ENCODE results near the gene APOBEC2. TPM values are rescaled to one million over a fixed set of nuclear protein-coding genes. Genes with fewer than 3 reads are reported as not detected.

The APOBEC2 gene
- total and polyA plus RNA-seq, 2 of the 4 experiments (the other 2 are of a cell fraction): not detected

GRCh38 chr6:41072836-41073202, 19.8 kb downstream of the APOBEC2 start, which contains the start of gene NFYA:
NFYA (plus strand) TSS chr6:41072974; CDS start chr6:41079090, 6,116 bp downstream.
- Histone ChIP-seq H3K23ac (ENCODE audit: low read depth, low read length) (peak within 1 kb of the TSS; percentile 77), H3K4ac (ENCODE audit: low read depth, low read length) (peak within 1 kb of the TSS; percentile 93), H3K27me3 (ENCODE audit: control insufficient read depth, insufficient read depth, low read length) (no peaks in the 10 kb centered on the region), H2AK9ac (replicated peaks; ENCODE audit: low read depth, low read length, poor library complexity) (peak within 1 kb of the TSS; percentile 98), H4K5ac (ENCODE audit: low read depth, low read length) (peak within 1 kb of the TSS; percentile 32), H2BK120ac (ENCODE audit: low read depth, low read length) (peak within 1 kb of the TSS; percentile 41; the same call in 1 of the 2 replicates), H2BK20ac (ENCODE audit: low read depth, low read length) (no peak within 1 kb of the TSS), H3K18ac (ENCODE audit: low read depth, low read length) (peak within 1 kb of the TSS; percentile 35), H3K79me1 (ENCODE audit: low read depth in 1 of 2, low read length in 2 of 2) (peaks cover 10 to 21% of the 10 kb centered on the region in 2 experiments; a peak in 3 of 4 replicates), H3K9ac (ENCODE audit: low read depth, low read length) (peak within 1 kb of the TSS; percentile 92), H3K14ac (replicated peaks; ENCODE audit: low read depth, low read length) (peak within 1 kb of the TSS; percentile 84), H3K27ac (ENCODE audit: insufficient read depth, low read length) (peak within 1 kb of the TSS; percentile 93), H2BK15ac (ENCODE audit: low read depth, low read length) (0 out of 3 replicates have a peak within 1 kb of the TSS, but pooled peaks have one; percentile 3), H3K9me3 (ENCODE audit: control insufficient read depth, insufficient read depth, low read length) (no peaks in the 10 kb centered on the region), H3K4me2 (ENCODE audit: low read depth, low read length) (peak within 1 kb of the TSS; percentile 100), H2AK5ac (ENCODE audit: low read depth, low read length) (peak within 1 kb of the TSS; percentile 18; the same call in 1 of the 2 replicates), H3K4me3 (ENCODE audit: insufficient read depth, low read depth, low read length) (peak within 1 kb of the TSS; percentile 72), H4K8ac (ENCODE audit: low read depth in 2 of 2, low read length in 2 of 2) (peak within 1 kb of the TSS; percentile 80 to 91), H2BK5ac (ENCODE audit: low read depth, low read length, poor library complexity, severe bottlenecking) (peak within 1 kb of the TSS; percentile 82), H3K56ac (ENCODE audit: extremely low read depth, insufficient read depth, low read length) (peak within 1 kb of the TSS; percentile 92), H3K9me1 (ENCODE audit: insufficient read depth, low read length) (peaks cover 6% of the 10 kb centered on the region), H2AFZ (replicated peaks; ENCODE audit: low read length, poor library complexity) (peak within 1 kb of the TSS; percentile 94), H3K4me1 (ENCODE audit: control insufficient read depth, insufficient read depth, low read length) (peaks cover 3% of the 10 kb centered on the region), H4K20me1 (ENCODE audit: insufficient read depth, low read length) (peaks cover 10% of the 10 kb centered on the region), H3K36me3 (ENCODE audit: control insufficient read depth, insufficient read depth, low read length) (no peaks in the 10 kb centered on the region), H4K91ac (ENCODE audit: insufficient read depth, low read depth, low read length) (peak within 1 kb of the TSS; percentile 84)
- 1% methylated on average over 20 of the region's 37 CpGs; no CpG with 5 or more reads in 1 of the 2 experiments for WGBS, 2 experiments (ENCODE audit: extremely low coverage in 2 of 2, insufficient read length in 1 of 2)
- dilution Hi-C loops (cut with HindIII; ENCODE audit: low sequenced_read_pairs, unreplicated experiment) (no loop called here), intact Hi-C loops (cut with micrococcal nuclease) (loop anchor here (5.0 kb wide), 2 partner anchors 244 to 609 kb away; no protein-coding TSS in a partner anchor), in situ Hi-C loops (cut with MboI; ENCODE audit: low sequenced_read_pairs) (no loop called here)
- DNase-seq (peak; percentile 99), ATAC-seq (ENCODE audit: low read depth) (peak; percentile 76)
- BruUV-seq (replicated peaks): no TSS peak
- ChIA-PET POLR2A (ENCODE audit: unreplicated experiment) (interaction anchor here (0.8 kb wide), 1 partner anchor 10 kb away, joined by 3 read pairs; no protein-coding TSS in a partner anchor), CTCF (no interaction called here)
- TF ChIP-seq RFX5 (IDR thresholded peaks at IDR 0.05; ENCODE audit: low read depth, low read length) (0 out of 2 replicates have a peak, but pooled peaks have one; percentile 19), ELK1 (IDR thresholded peaks at IDR 0.05; ENCODE audit: borderline replicate concordance, low read depth, low read length) (no peak), USF2 (IDR thresholded peaks at IDR 0.05; ENCODE audit: low read depth, low read length) (no peak), MAZ (IDR thresholded peaks at IDR 0.05; ENCODE audit: borderline replicate concordance, low read depth, low read length) (no peak; the same call in 1 of the 2 replicates), FOS (IDR thresholded peaks at IDR 0.05; ENCODE audit: low read depth, low read length) (peak; percentile 77; the same call in 1 of the 2 replicates), CEBPB (IDR thresholded peaks at IDR 0.05; ENCODE audit: low read depth, low read length) (no peak)
